ENCODE data around the gene NOVA2.

Gene NOVA2

DNA sequence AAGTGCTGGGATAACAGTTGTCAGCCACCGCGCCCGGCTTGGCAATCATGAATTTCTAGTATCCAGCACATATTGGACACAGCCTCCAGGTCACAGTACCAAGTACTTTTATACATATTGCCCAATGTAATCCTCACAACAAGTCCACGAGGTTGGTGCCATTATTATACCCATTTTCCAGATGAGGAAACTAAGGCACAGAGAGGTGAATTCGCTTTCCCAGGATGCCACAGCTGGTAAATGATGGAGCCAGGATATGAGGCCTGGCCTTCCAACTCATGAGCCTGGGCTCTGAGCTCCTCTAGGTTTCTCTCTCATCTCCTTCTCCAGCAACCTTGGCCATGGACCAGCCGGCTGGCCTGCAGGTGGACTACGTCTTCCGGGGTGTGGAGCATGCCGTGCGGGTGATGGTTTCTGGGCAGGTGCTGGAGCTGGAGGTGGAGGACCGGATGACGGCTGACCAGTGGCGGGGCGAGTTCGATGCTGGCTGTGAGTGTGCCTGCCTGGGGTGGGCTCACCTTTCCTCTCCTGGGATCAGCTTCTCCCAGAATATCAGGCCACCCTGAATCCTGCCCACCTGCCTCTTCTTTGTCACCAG, 29.1 kb upstream of the NOVA2 start:
- DNase-seq (ENCODE audit: insufficient read length, low spot score) (no peak), FAIRE-seq (no peak)
- TF ChIP-seq PAX5 (IDR thresholded peaks at IDR 0.05; ENCODE audit: insufficient read depth, low read length, severe bottlenecking) (no peak), TAF1 (IDR thresholded peaks at IDR 0.05; ENCODE audit: low read depth, low read length) (no peak), POLR2AphosphoS5 (IDR thresholded peaks at IDR 0.05; ENCODE audit: low read depth, low read length) (no peak), POU2F2 (IDR thresholded peaks at IDR 0.05; ENCODE audit: low read depth, low read length) (no peak), POLR2A (IDR thresholded peaks at IDR 0.05; ENCODE audit: low read depth, low read length) (no peak), SPI1 (IDR thresholded peaks at IDR 0.05; ENCODE audit: low read depth, low read length) (no peak)

GRCh38 chr19:46000491-46001246, 27.0 kb upstream of the NOVA2 start:
- no peak for TF ChIP-seq TAF1 (IDR thresholded peaks at IDR 0.05; ENCODE audit: low read depth, low read length)
- no peak for TF ChIP-seq POU2F2 (IDR thresholded peaks at IDR 0.05; ENCODE audit: low read depth, low read length)
- TF ChIP-seq SPI1 (IDR thresholded peaks at IDR 0.05; ENCODE audit: low read depth, low read length), result no peak
- TF ChIP-seq PAX5 (IDR thresholded peaks at IDR 0.05; ENCODE audit: insufficient read depth, low read length, severe bottlenecking), result no peak
- TF ChIP-seq POLR2A (IDR thresholded peaks at IDR 0.05; ENCODE audit: low read depth, low read length), result no peak
- no peak for TF ChIP-seq POLR2AphosphoS5 (IDR thresholded peaks at IDR 0.05; ENCODE audit: low read depth, low read length)
- peak; percentile 90 for DNase-seq (ENCODE audit: insufficient read length, low spot score)
- FAIRE-seq, result peak; percentile 38

GRCh38 chr19:45999653-46000121, 26.0 kb upstream of the NOVA2 start:
- FAIRE-seq, result no peak
- no peak for DNase-seq (ENCODE audit: insufficient read length, low spot score)
- TF ChIP-seq TAF1 (IDR thresholded peaks at IDR 0.05; ENCODE audit: low read depth, low read length) (no peak), SPI1 (IDR thresholded peaks at IDR 0.05; ENCODE audit: low read depth, low read length) (peak; percentile 71), POLR2A (IDR thresholded peaks at IDR 0.05; ENCODE audit: low read depth, low read length) (no peak)

GRCh38 chr19:45998834-45999233, 25.2 kb upstream of the NOVA2 start:
- no peak for TF ChIP-seq SPI1 (IDR thresholded peaks at IDR 0.05; ENCODE audit: low read depth, low read length)
- TF ChIP-seq POLR2AphosphoS5 (IDR thresholded peaks at IDR 0.05; ENCODE audit: low read depth, low read length), result no peak
- no peak for TF ChIP-seq POU2F2 (IDR thresholded peaks at IDR 0.05; ENCODE audit: low read depth, low read length)
- no peak for TF ChIP-seq POLR2A (IDR thresholded peaks at IDR 0.05; ENCODE audit: low read depth, low read length)
- TF ChIP-seq TAF1 (IDR thresholded peaks at IDR 0.05; ENCODE audit: low read depth, low read length), result no peak
- TF ChIP-seq PAX5 (IDR thresholded peaks at IDR 0.05; ENCODE audit: insufficient read depth, low read length, severe bottlenecking), result no peak
- DNase-seq (ENCODE audit: insufficient read length, low spot score) (no peak), FAIRE-seq (no peak)

DNA sequence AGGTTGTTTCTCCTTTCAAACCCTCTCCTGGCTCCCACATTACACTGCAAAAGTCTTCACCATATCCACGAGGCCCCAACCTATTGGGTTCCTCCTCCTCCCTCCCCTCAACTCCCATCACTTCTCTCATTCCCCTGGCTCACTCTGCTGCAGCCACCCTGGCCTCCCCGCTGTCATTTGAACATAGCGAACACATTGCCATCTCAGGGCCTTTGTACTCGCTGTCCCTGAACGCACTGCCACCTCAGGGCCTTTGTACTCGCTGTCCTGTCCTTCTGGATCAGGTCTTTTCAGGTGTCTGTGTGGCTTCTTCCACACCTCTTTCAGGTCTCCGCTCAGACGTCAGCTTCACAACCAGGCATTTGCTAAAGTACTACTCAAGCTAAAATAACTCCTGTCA, 23.3 kb upstream of the NOVA2 start:
- TF ChIP-seq TAF1 (IDR thresholded peaks at IDR 0.05; ENCODE audit: low read depth, low read length) (no peak), POLR2AphosphoS5 (IDR thresholded peaks at IDR 0.05; ENCODE audit: low read depth, low read length) (no peak), POU2F2 (IDR thresholded peaks at IDR 0.05; ENCODE audit: low read depth, low read length) (no peak), PAX5 (IDR thresholded peaks at IDR 0.05; ENCODE audit: insufficient read depth, low read length, severe bottlenecking) (no peak), POLR2A (IDR thresholded peaks at IDR 0.05; ENCODE audit: low read depth, low read length) (no peak), SPI1 (IDR thresholded peaks at IDR 0.05; ENCODE audit: low read depth, low read length) (no peak)
- FAIRE-seq (no peak), DNase-seq (ENCODE audit: insufficient read length, low spot score) (no peak)

DNA sequence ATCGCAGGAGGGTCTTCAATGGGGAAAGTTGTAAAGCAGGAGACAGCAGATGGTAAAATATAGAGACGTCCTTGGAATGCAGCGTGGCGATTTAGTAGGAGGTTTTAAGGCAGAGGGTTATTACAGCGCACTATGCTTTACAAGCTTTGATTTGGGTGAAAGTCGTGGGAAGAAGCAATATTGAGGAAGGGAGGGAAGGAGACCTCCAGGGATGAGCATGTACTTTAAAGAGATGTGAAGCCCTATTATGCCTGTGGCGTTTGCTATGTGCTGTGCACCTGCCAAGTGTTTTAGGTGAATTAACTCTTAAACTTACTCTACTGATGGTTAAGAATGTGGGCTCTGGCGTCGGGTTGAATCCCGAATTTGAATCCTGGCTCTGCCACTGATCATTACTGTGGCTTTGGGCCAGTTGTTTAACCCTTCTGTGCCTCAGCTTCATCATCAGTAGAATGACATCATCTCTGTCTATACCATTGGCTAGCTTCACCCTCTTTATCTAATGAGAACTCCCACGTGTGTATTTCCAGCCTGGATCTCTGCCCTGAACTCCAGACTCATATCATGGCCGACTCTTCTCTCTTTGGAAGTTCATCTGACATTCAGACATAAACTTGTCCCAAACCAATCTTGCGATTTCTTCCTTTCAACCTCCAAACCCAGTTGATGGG, 22.2 kb upstream of the NOVA2 start:
- no peak for DNase-seq (ENCODE audit: insufficient read length, low spot score)
- TF ChIP-seq POU2F2 (IDR thresholded peaks at IDR 0.05; ENCODE audit: low read depth, low read length) (no peak), TAF1 (IDR thresholded peaks at IDR 0.05; ENCODE audit: low read depth, low read length) (no peak), PAX5 (IDR thresholded peaks at IDR 0.05; ENCODE audit: insufficient read depth, low read length, severe bottlenecking) (no peak), POLR2A (IDR thresholded peaks at IDR 0.05; ENCODE audit: low read depth, low read length) (no peak; the same call in 1 of the 2 replicates), SPI1 (IDR thresholded peaks at IDR 0.05; ENCODE audit: low read depth, low read length) (no peak), POLR2AphosphoS5 (IDR thresholded peaks at IDR 0.05; ENCODE audit: low read depth, low read length) (no peak)
- FAIRE-seq, result peak; percentile 5

DNA sequence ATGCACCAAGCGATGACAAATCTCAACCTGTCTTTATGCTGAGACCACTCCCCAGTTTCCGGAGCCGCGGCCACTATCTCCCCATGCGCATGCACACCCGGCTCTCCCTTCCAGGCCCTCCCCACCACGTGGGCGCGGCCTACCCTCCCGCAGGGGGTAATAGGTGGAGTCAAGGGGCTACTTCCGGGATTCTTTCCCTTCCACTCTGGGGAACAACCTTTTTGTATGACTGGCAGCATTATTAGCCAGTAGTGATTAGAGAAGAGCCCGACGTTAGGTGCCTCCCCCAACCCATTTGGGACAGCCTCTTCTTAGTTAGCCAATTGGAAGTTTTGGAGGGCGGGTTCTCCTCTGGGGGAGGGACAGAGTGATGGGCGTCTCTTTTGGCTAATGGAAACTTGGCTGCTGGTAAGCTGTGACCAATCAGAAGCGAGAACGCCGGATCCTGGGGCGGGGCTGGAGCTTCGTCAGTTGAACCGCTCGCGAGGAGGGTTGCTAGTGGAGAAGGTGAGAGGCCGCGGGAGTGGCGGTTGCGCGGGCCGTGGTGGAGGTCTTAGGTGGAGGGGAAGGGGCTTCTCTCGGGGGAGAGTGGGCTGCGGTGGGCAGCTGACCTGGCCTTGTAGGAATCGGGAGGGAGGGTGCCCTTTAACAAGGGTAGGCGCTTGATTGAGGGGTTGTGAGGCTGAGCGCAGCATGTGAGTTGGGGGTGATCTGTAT, 21.5 kb upstream of the NOVA2 start, which contains the start of gene CCDC61:
Gene CCDC61 (plus strand): TSS at position 470 of the 717 bp plus-strand sequence. CDS start 7,552 bp downstream, outside the sequence.
- DNase-seq (ENCODE audit: insufficient read length, low spot score) (peak; percentile 90), FAIRE-seq (peak; percentile 95)
- TF ChIP-seq TAF1 (IDR thresholded peaks at IDR 0.05; ENCODE audit: low read depth, low read length), result peak; percentile 84
- TF ChIP-seq POU2F2 (IDR thresholded peaks at IDR 0.05; ENCODE audit: low read depth, low read length), result 0 out of 2 replicates have a peak, but pooled peaks have one; percentile 29
- peak; percentile 86 for TF ChIP-seq POLR2AphosphoS5 (IDR thresholded peaks at IDR 0.05; ENCODE audit: low read depth, low read length)
- no peak for TF ChIP-seq SPI1 (IDR thresholded peaks at IDR 0.05; ENCODE audit: low read depth, low read length)
- TF ChIP-seq PAX5 (IDR thresholded peaks at IDR 0.05; ENCODE audit: insufficient read depth, low read length, severe bottlenecking), result no peak
- peak; percentile 85 for TF ChIP-seq POLR2A (IDR thresholded peaks at IDR 0.05; ENCODE audit: low read depth, low read length)

- TF ChIP-seq SPI1 (IDR thresholded peaks at IDR 0.05; ENCODE audit: low read depth, low read length), result no peak
- no peak for TF ChIP-seq POU2F2 (IDR thresholded peaks at IDR 0.05; ENCODE audit: low read depth, low read length)
- TF ChIP-seq POLR2AphosphoS5 (IDR thresholded peaks at IDR 0.05; ENCODE audit: low read depth, low read length), result no peak
- no peak for TF ChIP-seq PAX5 (IDR thresholded peaks at IDR 0.05; ENCODE audit: insufficient read depth, low read length, severe bottlenecking)
- TF ChIP-seq TAF1 (IDR thresholded peaks at IDR 0.05; ENCODE audit: low read depth, low read length), result no peak
- TF ChIP-seq POLR2A (IDR thresholded peaks at IDR 0.05; ENCODE audit: low read depth, low read length), result no peak
- FAIRE-seq, result no peak
- no peak for DNase-seq (ENCODE audit: insufficient read length, low spot score)
Measured at GRCh38 chr19:45994456-45994997, 20.9 kb upstream of the NOVA2 start.
